Measurements from ENCODE around the gene CPM. TPM values are rescaled to one million over a fixed set of nuclear protein-coding genes. Genes with fewer than 3 reads are reported as not detected.

Gene CPM
- total RNA-seq, 1 donor from 2014 or later = 1.0 TPM

DNA sequence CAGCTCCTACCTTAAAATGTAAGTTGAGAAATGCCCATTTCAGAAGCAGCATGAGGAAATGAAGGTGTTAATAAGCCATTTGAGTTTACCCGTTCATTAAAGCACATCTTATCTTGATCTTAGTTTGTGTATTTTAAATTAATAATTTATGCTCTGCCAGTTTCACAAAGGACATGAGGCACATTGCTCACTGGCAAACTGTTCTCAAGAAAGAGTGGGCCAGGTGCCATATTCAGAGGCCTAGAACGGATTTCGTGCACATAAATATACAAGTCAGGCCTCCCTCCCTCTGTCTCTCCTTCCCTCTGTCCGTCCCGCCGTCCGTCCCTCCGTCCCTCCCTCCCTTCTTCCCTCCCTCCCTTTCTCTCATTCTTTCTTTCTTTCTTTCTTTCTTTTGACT lies 29.5 kb downstream of the CPM start:
- Mint-ChIP-seq H3K27ac (ENCODE audit: unreplicated experiment) (no peak overlapping the region), H3K4me1 (ENCODE audit: unreplicated experiment) (no peaks in the 10 kb centered on the region), H3K36me3 (ENCODE audit: unreplicated experiment) (no peaks in the 10 kb centered on the region), H3K4me3 (ENCODE audit: unreplicated experiment) (no peak overlapping the region), H3K27me3 (ENCODE audit: unreplicated experiment) (peaks cover 25% of the 10 kb centered on the region), H3K9me3 (ENCODE audit: unreplicated experiment) (no peaks in the 10 kb centered on the region)
- TF ChIP-seq, protein P1, sequence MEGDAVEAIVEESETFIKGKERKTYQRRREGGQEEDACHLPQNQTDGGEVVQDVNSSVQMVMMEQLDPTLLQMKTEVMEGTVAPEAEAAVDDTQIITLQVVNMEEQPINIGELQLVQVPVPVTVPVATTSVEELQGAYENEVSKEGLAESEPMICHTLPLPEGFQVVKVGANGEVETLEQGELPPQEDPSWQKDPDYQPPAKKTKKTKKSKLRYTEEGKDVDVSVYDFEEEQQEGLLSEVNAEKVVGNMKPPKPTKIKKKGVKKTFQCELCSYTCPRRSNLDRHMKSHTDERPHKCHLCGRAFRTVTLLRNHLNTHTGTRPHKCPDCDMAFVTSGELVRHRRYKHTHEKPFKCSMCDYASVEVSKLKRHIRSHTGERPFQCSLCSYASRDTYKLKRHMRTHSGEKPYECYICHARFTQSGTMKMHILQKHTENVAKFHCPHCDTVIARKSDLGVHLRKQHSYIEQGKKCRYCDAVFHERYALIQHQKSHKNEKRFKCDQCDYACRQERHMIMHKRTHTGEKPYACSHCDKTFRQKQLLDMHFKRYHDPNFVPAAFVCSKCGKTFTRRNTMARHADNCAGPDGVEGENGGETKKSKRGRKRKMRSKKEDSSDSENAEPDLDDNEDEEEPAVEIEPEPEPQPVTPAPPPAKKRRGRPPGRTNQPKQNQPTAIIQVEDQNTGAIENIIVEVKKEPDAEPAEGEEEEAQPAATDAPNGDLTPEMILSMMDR (IDR thresholded peaks at IDR 0.05) = no peak
- no peak for DNase-seq (ENCODE audit: extremely low spot score, unreplicated experiment)

DNA sequence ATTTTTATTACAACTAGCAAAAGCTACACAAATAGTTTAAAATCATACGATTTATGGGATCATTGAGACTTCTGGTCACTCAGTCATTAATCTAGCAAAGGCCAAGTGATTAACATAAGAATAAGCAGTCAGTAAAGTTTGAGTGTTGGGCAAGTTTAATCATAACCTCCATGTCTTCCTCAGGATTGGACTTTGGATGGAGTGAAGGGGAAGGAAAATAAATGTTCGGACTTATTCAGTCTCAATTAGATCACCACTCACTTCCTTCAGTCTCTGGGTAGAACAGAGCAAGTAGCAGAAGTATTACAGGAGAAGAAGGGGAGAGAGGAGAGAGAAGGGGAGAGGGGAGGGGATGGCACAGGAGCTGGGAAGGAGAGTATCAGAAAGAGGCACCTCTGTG lies 31.4 kb downstream of the CPM start:
- no peak for DNase-seq (ENCODE audit: extremely low spot score, unreplicated experiment)
- H3K4me1 Mint-ChIP-seq (ENCODE audit: unreplicated experiment) = no peaks in the 10 kb centered on the region
- H3K4me3 Mint-ChIP-seq (ENCODE audit: unreplicated experiment) = no peak overlapping the region
- TF ChIP-seq, protein P1 (IDR thresholded peaks at IDR 0.05) = no peak
- H3K9me3 Mint-ChIP-seq (ENCODE audit: unreplicated experiment) = no peaks in the 10 kb centered on the region
- H3K36me3 Mint-ChIP-seq (ENCODE audit: unreplicated experiment) = no peaks in the 10 kb centered on the region
- peaks cover 30% of the 10 kb centered on the region for H3K27me3 Mint-ChIP-seq (ENCODE audit: unreplicated experiment)
- no peak overlapping the region for H3K27ac Mint-ChIP-seq (ENCODE audit: unreplicated experiment)

DNA sequence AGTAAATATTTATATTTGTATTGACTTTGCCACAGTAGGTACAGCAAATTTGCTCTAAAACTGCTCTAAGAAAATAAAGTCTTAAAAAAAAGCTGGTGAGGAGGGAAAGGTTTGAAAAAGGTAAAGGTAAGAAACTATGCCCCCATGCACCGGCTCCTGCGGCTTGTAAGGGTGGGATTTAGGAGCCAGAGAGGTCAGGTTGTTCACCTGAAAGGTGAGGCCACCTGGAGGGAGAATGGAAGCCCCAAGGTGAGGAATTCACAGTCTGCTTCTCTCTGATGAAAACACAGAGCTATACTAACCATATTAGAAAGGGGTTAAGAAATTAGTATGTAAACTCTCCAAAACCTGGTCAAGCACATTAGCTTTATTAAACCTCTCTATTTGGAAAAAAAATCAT lies 31.8 kb downstream of the CPM start:
- Mint-ChIP-seq H3K4me3 (ENCODE audit: unreplicated experiment) (no peak overlapping the region), H3K4me1 (ENCODE audit: unreplicated experiment) (no peaks in the 10 kb centered on the region), H3K27me3 (ENCODE audit: unreplicated experiment) (peaks cover 35% of the 10 kb centered on the region), H3K36me3 (ENCODE audit: unreplicated experiment) (no peaks in the 10 kb centered on the region), H3K9me3 (ENCODE audit: unreplicated experiment) (no peaks in the 10 kb centered on the region), H3K27ac (ENCODE audit: unreplicated experiment) (no peak overlapping the region)
- no peak for DNase-seq (ENCODE audit: extremely low spot score, unreplicated experiment)
- TF ChIP-seq, protein P1 (IDR thresholded peaks at IDR 0.05) = no peak

DNA sequence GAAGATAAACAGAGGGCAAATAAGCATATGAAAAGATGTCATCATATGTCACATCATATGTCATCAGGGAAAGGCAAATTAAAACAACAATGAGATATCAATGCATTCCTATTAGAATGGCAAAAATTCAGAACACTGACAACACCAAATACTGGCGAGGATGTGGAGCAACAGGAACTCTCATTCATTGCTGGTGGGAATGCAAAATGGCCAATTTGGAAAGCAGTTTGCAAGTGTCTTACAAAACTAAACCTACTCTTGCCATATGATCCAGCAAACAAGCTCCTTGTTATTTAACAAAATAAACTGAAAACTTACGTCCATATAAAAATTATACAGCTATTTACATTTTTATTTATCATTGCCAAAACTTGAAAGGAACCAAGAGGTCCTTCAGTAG lies 32.7 kb downstream of the CPM start:
- DNase-seq (ENCODE audit: extremely low spot score, unreplicated experiment) = no peak
- TF ChIP-seq, protein P1 (IDR thresholded peaks at IDR 0.05) = no peak
- Mint-ChIP-seq H3K36me3 (ENCODE audit: unreplicated experiment) (no peaks in the 10 kb centered on the region), H3K27ac (ENCODE audit: unreplicated experiment) (no peak overlapping the region), H3K27me3 (ENCODE audit: unreplicated experiment) (peaks cover 40% of the 10 kb centered on the region), H3K4me3 (ENCODE audit: unreplicated experiment) (no peak overlapping the region), H3K9me3 (ENCODE audit: unreplicated experiment) (no peaks in the 10 kb centered on the region), H3K4me1 (ENCODE audit: unreplicated experiment) (no peaks in the 10 kb centered on the region)

DNA sequence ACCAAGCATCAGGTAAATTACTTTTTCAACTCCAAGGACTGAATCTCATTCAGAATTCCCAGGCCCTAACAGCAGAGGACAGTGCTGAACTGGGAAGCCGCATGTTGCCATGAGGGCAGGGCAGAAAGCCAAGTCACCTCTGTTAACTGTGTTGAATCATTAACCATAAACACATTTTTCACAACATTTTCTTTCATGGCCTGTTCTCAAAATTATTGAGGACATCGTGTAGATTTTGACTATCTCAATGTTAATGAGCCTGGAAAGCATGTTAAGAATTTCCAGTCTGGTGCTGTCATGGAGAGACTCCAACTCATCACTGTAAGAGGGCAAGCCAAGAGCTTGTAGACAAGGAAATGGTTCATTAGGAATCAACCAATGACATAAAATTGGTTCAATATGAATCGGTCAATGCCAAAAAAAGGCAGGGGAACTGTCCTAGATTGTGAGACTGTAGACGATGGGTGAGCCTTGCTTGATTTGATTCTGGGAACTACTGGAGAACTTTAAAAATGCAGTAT lies 33.7 kb downstream of the CPM start:
- TF ChIP-seq, protein P1 (IDR thresholded peaks at IDR 0.05) = peak; percentile 33
- Mint-ChIP-seq H3K36me3 (ENCODE audit: unreplicated experiment) (no peaks in the 10 kb centered on the region), H3K27me3 (ENCODE audit: unreplicated experiment) (peaks cover 39% of the 10 kb centered on the region), H3K9me3 (ENCODE audit: unreplicated experiment) (no peaks in the 10 kb centered on the region), H3K27ac (ENCODE audit: unreplicated experiment) (no peak overlapping the region), H3K4me3 (ENCODE audit: unreplicated experiment) (no peak overlapping the region), H3K4me1 (ENCODE audit: unreplicated experiment) (no peaks in the 10 kb centered on the region)
- DNase-seq (ENCODE audit: extremely low spot score, unreplicated experiment) = no peak

Data from osteocyte (in vitro differentiated cells).